Left forelimb (tissue), 1 donor: Measurements from ENCODE around the gene NRIP3.
"Not testable (repeated sequence)": the region's sequence is repeated elsewhere in the genome, so short reads cannot be mapped to it uniquely, and the experiment has no call there.

Experiments used
- DNase-seq: peaks from one replicate; pipeline ENCODE4 v3.0.0-alpha.2; 2018; ENCODE audit warnings: low spot score

The NRIP3 gene

DNA sequence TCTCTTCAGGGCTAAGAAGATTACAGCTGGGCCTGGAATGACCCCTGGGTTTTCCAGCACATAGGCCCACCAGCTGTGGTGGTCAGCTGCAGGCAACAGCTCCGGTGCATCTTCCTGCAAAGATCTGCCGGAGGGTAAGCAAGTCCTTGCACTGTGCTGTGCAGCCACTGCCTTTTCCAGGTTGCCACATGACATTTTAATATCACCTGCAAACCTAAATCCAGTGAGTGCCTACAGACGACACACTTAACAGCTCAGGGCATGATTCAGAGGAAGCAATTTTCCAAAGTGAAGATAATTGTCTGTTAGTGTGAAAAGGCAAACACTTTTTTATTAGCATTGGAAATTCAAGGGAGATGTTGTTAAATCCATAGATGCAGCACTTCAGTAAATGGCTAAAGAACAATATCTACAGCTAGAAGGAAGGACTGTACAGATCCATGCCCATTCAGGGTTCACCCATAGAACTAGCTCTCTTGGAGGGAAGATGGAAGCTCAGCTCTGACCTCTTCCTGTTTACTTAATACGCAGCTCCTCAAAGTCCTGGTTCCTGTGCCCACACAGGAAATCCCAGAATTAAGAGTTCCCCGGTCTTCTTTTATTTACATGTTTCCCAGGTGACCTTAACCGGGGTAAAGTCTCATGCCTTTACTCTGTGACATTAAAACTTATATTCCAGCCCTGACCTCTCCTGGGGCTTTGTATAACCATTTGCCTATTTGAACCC lies 13.3 kb upstream of the NRIP3 start:
- no peak for DNase-seq

DNA sequence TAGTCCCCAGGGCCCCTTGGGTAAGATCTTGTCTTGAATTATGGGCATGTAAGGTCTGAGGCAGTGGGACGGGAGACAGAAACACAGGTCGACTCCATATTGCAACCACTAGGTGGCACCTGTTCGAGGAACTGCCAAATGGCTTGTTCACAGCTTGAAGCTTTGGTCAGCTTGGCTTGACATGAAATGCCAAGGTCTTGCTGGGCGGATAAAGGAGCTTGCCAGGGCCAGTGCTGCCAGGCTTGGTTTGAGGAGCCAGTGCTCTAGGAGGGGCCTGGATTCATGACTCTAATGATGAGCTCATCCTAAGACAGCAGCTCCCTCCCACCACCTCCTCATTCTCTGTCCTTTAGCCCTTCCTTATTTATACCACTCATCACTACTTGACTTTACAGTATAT lies 11.9 kb upstream of the NRIP3 start:
- DNase-seq = peak; percentile 75

DNA sequence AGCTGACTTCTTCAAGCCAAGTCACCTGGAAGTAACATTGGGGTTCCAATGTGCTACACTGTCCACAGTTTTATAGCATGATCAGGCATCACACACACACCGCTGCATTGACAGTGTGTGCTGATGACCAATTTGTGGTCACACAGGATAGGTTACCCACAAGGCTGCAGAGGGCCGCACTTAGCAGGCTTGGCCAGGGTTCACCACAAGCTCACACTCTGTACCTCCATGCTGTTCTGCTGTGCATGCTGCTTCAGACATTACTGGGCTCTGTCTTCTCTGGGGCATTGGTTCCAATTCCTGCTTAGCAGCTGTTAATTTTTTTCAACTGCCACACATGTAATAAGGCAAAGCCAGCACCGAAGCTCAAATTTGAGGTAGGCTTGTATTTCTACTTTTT lies 11.0 kb upstream of the NRIP3 start:
- DNase-seq = no peak

DNA sequence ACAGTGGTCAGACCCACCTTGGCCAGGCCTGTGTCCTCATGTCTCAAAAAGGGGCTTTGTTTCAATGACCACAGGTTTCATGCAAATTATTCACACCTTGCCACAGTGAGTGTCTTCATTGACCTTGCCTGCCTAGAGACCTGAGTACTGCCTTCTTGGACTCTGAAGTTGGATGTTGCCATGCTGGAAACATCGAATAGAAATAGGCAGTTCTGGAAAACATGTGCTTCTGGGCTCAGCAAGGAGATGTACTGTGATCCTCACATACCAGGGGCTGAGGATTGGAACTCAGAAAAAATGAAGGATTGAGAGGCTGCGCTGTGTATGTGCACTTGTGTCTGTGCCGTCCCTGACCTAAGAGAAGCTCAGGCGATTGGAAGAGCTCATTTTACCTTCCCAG lies 9.6 kb upstream of the NRIP3 start:
- no peak for DNase-seq

DNA sequence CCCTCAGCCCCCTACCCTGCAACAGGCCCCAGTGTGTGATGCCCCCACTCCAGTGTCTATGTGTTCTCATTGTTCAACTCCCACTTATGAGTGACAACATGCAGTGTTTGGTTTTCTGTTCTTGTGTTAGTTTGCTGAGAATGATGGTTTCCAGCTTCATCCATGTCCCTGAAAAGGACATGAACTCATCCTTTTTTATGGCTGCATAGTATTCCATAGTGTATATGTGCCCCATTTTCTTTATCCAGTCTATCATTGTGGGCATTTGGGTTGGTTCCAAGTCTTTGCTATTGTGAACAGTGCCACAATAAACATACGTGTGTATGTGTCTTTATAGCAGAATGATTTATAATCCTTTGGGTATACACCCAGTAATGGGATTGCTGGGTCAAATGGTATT lies 5.7 kb upstream of the NRIP3 start:
- DNase-seq = not testable (repeated sequence)

DNA sequence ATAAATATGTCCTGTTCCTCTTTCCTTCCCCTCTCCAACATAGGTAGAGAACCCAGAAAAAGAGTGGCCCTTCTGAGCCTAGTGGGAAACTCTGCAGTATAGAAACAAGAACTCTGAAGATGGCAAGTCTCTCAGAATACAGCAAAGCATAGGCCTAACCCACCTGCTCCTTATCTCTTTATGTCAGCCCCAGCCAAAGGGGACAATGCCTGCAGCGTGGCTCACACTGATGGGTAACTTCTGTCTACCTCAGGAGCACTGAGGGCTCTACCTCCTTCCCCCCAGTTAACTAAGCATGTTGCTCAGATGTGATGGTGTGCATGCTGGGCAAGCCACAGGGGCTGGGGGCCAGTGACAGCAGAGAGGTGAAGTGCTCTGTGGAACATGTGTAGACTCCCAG lies 4.9 kb upstream of the NRIP3 start:
- no peak for DNase-seq

DNA sequence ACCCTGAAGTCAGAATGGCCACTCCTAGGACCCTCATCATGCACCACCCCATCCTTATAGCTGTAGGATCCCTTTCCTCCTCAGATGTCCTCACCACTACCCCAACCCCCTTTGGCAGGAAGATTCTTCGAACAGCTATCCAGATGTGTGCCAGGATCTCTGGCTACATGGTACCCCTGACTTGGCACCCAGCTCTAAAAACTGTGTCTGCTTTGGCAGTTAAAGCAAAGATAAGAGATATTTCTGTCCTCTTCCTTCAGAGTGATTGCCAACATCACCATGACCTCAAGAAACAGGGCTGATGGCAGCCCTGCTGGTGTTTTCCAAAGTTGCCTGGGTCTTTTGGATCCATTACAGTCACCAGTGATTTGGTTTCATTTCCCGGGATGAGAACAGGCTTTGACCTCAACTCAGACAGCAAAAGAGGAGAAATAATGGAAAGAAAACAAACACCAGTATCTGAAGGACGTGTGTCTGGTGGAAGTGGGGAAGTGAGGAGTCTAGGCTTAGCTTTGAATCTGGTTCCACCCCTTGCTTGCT lies 4.3 kb upstream of the NRIP3 start:
- DNase-seq = no peak

DNA sequence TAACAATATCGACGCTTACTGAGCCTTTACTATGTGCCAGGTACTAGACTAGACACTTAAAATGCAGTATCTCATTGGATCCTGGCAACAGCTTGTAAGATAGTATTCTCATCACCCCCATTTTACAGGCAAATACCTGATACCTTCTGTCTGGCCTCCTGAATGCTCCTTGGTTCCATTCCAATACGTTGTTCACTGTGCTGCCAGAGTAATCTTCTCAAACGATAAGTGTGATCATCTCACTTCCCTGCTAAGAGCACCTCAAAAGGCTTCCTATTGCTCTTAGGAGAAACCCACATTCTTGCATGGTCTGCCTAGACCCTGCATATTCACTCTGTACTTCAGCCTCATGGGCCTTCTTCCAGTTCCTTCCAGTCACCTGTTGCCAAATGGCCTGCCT lies 1.3 kb upstream of the NRIP3 start:
- no peak for DNase-seq

DNA sequence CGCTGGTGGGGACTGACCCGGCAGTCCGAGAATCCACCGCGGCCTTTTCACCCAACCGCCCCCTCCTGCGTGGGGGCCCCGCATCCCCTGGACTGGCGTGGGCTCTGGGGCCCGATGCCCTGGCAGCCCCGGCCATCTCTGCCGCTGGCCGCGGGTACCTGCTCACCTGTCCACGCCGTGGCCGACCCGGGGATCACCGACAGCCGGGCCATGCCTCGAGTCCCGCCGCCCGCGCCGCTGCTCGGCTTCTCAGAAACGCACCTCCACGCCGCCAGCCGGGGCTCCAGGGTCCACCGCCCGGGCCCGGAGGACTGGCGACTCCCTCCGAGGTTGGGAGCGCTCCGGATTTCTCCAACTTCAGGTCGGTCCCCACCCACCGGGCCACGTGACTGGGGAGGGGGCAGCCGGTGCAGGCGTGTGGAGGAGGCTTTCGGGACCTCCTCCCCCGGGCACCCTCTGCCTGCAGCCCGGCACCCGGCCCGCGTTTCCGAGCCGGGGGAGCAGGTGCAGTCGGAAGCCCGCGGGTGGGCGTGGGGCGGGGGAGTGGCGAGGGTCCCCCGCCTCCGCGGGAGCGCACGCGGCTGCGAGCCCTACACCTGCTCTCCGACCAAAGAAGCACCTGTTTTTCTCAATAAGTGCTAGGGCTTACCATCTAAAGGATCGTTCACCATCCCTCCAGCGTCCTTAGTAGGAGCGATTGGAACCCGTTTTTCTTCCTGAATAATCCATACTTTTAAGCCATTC lies 554 bp upstream of the NRIP3 start:
- DNase-seq = no peak

DNA sequence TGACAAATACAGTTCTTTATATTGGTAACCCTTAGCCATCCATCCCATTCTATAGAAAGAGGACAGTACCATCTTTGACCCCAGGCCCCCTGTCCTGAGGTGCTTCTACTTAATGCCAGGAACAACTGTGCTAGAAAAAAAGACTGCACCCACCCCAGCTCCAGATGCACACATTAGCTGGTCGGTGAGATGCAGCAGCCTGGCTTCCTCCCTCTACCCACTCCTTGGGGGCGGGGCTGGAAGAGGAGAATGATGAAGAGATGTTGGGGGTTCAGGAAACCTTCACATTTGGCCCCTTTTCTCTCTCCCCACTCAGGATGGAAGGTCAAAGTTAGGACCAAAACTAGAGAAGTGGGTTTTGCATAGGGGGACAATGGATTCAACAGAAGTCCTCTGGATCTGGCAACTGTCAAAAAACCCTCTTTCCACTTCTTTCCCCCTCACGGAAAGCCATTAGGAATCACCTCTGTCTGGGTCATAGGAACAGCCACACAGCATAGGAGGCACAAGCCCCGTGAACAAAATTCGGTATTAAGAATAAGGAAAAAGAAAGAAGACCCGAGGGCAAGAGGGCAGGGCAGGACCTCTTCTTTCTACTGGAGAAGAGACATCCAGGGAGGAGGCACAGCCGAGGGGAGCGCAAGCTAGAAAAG lies 755 bp downstream of the NRIP3 start:
- no peak for DNase-seq

DNA sequence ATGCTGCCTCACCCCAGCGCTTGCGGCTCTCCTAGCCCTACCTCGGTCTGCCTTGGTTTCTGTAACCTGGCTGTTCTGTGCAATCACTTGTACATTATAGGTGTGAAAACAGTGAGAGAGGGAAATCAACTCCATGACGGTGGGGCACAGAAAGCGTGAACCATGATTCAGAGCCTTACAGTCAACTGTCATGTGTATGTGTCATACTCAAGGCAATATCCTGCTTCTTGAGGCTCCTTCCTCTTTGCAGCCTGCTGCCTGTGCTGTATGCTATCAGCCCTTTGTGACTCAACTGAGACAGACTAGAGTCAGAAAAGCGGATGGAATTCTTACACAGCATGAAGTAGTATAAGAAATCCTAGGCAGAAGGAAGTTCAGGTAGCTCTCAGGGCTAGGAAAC lies 2.1 kb downstream of the NRIP3 start:
- DNase-seq = no peak

DNA sequence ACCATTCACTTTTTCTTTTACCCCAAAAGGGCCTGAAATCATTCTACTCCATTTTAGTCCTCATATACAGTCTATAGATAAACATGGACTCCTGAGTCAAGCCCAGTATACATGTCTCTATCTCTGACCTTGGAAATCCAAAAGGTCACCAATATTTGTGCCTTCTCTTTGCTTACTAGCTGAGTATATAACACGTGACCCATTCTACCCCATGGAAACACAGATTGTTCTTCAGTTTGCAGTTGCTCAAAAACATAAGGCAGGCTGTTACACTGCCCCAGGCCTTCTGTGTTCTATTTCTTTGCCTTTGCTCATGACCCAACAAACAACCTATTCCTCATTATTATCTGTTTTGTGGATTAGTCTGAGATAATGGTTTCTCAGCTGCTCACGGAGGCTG lies 5.8 kb downstream of the NRIP3 start:
- no peak for DNase-seq

DNA sequence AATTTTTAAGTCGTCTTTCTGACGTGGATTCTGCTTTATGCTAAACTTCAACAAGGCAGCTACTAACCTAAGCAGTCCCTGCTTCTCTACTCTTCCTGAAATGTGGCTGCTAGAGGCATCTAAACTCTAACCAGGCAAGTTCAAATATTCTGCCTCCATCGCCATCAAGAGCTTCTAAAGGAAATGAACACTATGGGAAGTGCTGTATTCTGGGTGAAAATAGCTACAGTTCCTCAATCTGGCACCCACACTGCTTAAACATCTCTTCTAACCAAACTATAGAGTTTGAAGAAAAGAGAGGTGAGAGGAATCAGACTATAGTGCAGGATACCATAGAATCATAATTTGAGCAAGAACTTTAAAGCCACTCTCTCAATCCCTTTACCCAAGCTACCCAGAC lies 6.3 kb downstream of the NRIP3 start:
- no peak for DNase-seq

DNA sequence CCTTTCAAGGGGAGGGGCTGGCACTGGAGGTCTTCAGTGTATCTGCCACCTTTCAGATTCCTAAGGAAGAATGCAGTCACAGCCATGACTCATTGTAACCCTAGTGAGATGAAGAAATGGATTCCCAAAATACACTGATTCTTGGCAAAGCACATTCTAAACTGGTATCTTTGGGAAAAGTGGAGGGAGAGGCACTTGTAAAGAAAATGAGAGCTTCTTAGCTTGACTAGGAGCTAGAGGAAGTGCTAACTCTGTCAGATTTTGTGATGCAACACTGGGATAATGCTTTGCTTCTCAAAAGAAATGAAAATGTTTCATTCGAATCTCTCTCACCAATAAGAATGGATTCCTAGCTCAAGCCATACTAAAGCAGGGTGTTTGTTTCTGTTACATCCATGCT lies 14.3 kb downstream of the NRIP3 start:
- DNase-seq = no peak

DNA sequence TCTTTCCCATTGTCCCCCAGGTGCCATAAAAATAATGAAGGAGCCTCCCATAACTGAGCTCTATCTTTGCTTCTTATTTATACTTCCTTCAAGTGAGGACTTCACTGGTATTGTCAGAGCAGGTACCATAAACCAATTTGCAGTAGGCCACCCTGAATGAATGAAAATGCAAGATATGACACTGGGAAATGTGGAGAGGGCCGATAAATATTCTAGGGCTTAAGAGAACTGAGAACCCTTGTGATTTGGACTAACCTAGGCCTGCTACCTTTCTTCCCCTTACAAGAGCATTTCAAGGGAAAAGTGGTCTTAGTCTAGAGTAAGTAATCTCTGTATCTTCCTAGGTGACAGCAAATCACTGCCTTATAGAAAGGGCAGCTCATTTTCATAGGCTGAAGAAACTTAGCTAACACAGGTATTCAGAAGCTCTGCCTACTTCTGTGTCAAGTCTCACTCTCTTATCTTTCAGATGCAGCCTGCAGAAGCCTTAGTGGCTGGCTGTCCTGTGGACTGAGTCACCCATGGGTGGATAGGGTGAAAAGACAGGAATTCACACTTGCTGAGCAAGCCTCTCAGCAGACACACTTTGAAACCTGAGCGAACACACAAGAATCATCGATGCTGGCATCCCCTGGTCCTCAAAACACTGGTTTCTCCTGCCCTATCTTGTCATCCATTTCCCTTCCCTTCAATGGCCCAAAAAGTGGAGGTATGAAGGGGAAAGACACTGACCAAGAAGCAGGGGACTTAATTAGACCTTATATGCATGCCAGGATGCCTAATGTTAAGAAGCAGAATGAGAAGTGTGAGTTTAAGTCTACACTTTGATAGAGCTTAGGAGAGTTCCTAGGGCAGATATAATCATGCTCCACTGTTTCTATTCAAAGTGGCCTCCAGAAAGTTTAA lies 15.2 kb downstream of the NRIP3 start:
- DNase-seq = no peak

DNA sequence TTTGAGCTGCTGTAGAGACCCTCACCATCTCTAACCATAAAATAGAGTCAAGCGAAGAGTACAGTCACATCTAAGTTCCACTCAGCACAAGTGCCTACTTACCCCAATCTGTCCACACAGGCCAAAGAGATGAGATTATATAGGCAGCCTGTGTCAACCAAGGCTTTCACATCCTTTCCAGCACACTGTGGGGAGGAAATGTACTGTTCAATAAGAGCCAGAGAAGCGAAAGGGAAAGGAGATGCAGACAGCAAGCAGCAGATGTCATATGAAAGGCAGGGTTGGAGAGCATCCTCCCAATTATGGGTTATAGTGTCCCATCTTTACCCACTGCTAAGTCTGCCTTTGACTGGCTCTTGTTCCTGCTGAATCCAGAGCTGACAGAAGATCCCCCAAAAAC lies 16.4 kb downstream of the NRIP3 start:
- no peak for DNase-seq

DNA sequence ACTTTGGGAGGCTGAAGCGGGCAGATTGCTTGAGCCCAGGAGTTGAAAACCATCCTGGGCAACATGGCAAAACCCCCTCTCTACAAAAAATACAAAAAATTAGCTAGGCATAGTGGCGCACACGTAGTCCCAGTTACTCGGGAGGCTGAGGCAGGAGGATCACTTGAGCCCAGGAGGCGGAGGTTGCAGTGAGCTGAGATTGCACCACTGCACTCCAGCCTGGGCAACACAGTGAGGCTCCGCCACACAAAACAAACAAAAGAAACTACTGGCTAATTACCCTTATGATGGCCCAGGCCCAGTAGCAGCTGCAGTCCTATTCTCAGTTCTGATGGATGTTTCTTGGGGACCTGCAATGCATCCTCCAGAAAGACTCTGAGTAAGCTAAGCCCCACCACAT lies 17.0 kb downstream of the NRIP3 start:
- not testable (repeated sequence) for DNase-seq

DNA sequence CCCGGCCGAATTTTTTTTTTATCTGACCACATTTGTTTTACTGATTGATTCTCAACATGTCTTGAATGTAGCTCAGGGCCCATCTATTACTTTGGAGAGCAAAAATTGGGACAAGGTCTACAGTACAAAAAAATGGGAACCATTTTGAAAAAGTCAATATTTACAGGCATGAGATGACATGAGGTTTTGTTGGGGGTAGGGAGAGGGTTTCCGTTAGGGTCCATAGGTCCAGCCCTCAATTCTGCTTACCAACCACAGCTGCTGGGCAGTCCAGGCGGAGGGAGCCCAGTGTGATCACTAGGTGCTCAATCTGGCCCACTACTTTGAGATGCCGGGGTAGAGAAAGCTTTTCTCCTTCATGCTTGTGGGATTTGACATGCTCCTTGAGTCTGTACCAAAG lies 18.3 kb downstream of the NRIP3 start:
- DNase-seq = no peak

DNA sequence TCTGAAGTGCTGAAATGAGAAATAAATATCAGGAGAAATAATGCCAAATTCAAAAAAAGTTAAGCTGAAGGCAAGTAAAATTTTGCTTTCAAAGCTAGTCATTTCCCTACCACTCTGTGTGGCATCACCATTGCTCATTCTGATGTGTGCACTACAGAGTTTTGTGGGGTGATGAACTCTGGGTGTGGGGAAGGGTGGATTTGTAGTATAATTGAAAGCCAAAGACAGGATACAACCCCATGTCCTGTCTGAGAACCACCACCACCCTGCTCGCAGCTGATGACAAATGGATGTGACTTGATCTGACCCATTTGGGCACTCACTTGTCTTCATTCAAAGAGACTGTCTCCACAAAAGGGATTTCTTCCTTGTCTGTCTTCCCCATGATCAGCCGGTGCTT lies 20.2 kb downstream of the NRIP3 start:
- DNase-seq = no peak

DNA sequence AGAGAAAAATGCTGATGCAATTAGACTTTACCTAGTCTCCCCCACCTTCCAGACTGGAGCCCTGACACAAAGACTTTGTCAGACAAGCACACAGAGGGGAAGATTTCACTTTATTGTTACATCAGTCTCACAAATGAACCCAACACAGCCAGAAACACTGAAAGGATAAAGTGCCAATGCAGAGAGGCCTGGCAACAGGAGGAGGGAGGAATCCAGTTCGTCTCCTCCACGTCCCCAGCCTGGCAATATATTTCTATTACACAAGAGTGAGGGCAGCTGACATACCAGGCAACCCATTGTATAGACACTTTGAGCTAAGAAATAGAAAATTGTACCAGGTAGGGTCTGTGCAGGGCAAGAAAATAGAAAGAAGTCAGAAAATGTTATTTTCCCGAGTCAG lies 23.3 kb downstream of the NRIP3 start:
- no peak for DNase-seq

DNA sequence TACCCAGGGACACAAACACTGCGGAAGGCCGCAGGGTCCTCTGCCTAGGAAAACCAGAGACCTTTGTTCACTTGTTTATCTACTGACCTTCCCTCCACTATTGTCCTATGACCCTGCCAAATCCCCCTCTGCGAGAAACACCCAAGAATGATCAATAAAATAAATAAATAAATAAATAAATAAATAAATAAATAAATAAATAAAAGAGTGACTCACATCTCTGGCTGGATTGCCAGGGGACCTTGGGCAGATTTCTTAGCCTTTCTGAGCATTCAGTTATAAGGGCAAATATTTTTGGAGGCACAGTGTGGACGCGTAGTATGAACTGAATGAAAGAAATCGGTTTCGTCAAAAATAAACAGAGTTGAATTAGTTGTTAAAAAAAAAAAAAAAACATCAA lies 24.4 kb downstream of the NRIP3 start:
- not testable (repeated sequence) for DNase-seq

DNA sequence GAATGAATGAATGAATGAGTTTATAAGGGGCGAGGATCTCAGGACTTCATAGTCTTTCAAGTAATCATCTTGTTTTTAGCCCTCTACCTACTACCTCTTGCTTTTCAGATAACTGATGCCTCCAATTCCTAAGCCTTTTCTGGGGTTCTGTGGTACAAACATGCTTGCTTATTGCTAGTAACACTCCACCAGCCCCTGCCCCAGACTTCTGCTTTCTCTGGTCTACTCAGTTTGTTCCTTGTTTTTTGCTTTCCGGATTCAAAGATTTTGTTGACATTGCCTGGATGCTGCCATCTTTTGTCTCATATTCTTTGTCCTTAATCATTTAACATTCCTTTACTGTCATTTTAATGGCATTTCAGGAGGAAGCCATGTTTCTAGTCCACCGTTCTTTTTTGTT lies 30.7 kb downstream of the NRIP3 start:
- no peak for DNase-seq
